ENCODE data around the gene RAB6B.

Gene RAB6B

GRCh38 chr3:133886031-133886722, 9.5 kb downstream of the RAB6B start:
- no peak for DNase-seq (ENCODE audit: low read depth, low spot score)
- no peak overlapping the region for H3K4me3 ChIP-seq (ENCODE audit: low read depth, low read length)
- in situ Hi-C loops (cut with HindIII; ENCODE audit: low sequenced_read_pairs) = no loop called here
- no peak for TF ChIP-seq CTCF (IDR thresholded peaks at IDR 0.05; ENCODE audit: low read depth, low read length)

GRCh38 chr3:133884887-133885711, 10.6 kb downstream of the RAB6B start:
- TF ChIP-seq CTCF (IDR thresholded peaks at IDR 0.05; ENCODE audit: low read depth, low read length) = no peak
- in situ Hi-C loops (cut with HindIII; ENCODE audit: low sequenced_read_pairs) = no loop called here
- H3K4me3 ChIP-seq (ENCODE audit: low read depth, low read length) = no peak overlapping the region
- no peak for DNase-seq (ENCODE audit: low read depth, low spot score)

GRCh38 chr3:133884054-133884886, 11.4 kb downstream of the RAB6B start:
- no peak for TF ChIP-seq CTCF (IDR thresholded peaks at IDR 0.05; ENCODE audit: low read depth, low read length)
- in situ Hi-C loops (cut with HindIII; ENCODE audit: low sequenced_read_pairs) = no loop called here
- no peak overlapping the region for H3K4me3 ChIP-seq (ENCODE audit: low read depth, low read length)
- no peak for DNase-seq (ENCODE audit: low read depth, low spot score)

- DNase-seq (ENCODE audit: low read depth, low spot score) = no peak
- in situ Hi-C loops (cut with HindIII; ENCODE audit: low sequenced_read_pairs) = no loop called here
- H3K4me3 ChIP-seq (ENCODE audit: low read depth, low read length) = no peak overlapping the region
- no peak for TF ChIP-seq CTCF (IDR thresholded peaks at IDR 0.05; ENCODE audit: low read depth, low read length)
These were observed 12.0 kb downstream of the RAB6B start for GRCh38 chr3:133883641-133884040.

- H3K4me3 ChIP-seq (ENCODE audit: low read depth, low read length) = no peak overlapping the region
- in situ Hi-C loops (cut with HindIII; ENCODE audit: low sequenced_read_pairs) = no loop called here
- no peak for TF ChIP-seq CTCF (IDR thresholded peaks at IDR 0.05; ENCODE audit: low read depth, low read length)
- no peak for DNase-seq (ENCODE audit: low read depth, low spot score)
These were observed 12.6 kb downstream of the RAB6B start for GRCh38 chr3:133882986-133883586.
